ENCODE results near the gene RRP15. TPM values are rescaled to one million over a fixed set of nuclear protein-coding genes. Genes with fewer than 3 reads are reported as not detected.
A peak's percentile ranks its signal among the peaks of the same experiment; 100 is the strongest.

RRP15 gene
- polyA plus RNA-seq, 2 donors: 1.6 to 5.3 TPM

- no peaks in the 10 kb centered on the region for H3K27me3 ChIP-seq (ENCODE audit: control insufficient read depth in 1 of 2, insufficient read depth in 2 of 2, low read length in 2 of 2)
- peak overlapping the region; percentile 17 to 53 for H3K27ac ChIP-seq (ENCODE audit: low read depth in 2 of 2, low read length in 1 of 2)
- 43% methylated on average over 10 of the region's 10 CpGs for WGBS, 2 donors
- H3K9me3 ChIP-seq (ENCODE audit: control insufficient read depth in 2 of 2, insufficient read depth in 1 of 2, low read depth in 1 of 2, low read length in 1 of 2): no peaks in the 10 kb centered on the region
- no peaks in the 10 kb centered on the region for H3K36me3 ChIP-seq (ENCODE audit: control insufficient read depth in 2 of 2, insufficient read depth in 2 of 2, low read length in 1 of 2)
- H3K4me1 ChIP-seq (ENCODE audit: control insufficient read depth in 2 of 2, insufficient read depth in 2 of 2, low read length in 1 of 2): peaks cover 0 to 2% of the 10 kb centered on the region in 2 donors
- peak overlapping the region in 1 of 2 donors; percentile 15 for H3K4me3 ChIP-seq (ENCODE audit: low read depth in 1 of 2, low read length in 2 of 2)
Observed at GRCh38 chr1:218351391-218352074, 66.4 kb downstream of the RRP15 start.

- Histone ChIP-seq H3K27me3 (ENCODE audit: control insufficient read depth in 1 of 2, insufficient read depth in 2 of 2, low read length in 2 of 2) (no peaks in the 10 kb centered on the region), H3K36me3 (ENCODE audit: control insufficient read depth in 2 of 2, insufficient read depth in 2 of 2, low read length in 1 of 2) (no peaks in the 10 kb centered on the region), H3K4me3 (ENCODE audit: low read depth in 1 of 2, low read length in 2 of 2) (no peak overlapping the region), H3K4me1 (ENCODE audit: control insufficient read depth in 2 of 2, insufficient read depth in 2 of 2, low read length in 1 of 2) (peaks cover 0 to 2% of the 10 kb centered on the region in 2 donors), H3K27ac (ENCODE audit: low read depth in 2 of 2, low read length in 1 of 2) (no peak overlapping the region), H3K9me3 (ENCODE audit: control insufficient read depth in 2 of 2, insufficient read depth in 1 of 2, low read depth in 1 of 2, low read length in 1 of 2) (no peaks in the 10 kb centered on the region)
- 88 to 94% methylated on average over 8 of the region's 8 CpGs for WGBS, 2 donors
Observed at GRCh38 chr1:218352075-218352438, 67.0 kb downstream of the RRP15 start.

GRCh38 chr1:218353656-218354055 lies 68.6 kb downstream of the RRP15 start:
- H3K27ac ChIP-seq (ENCODE audit: low read depth in 2 of 2, low read length in 1 of 2): no peak overlapping the region
- WGBS, 2 donors: 93 to 95% methylated on average over 4 of the region's 4 CpGs

GRCh38 chr1:218355278-218355677 lies 70.2 kb downstream of the RRP15 start:
- no peak overlapping the region for H3K4me3 ChIP-seq (ENCODE audit: low read depth in 1 of 2, low read length in 2 of 2)
- no peaks in the 10 kb centered on the region for H3K4me1 ChIP-seq (ENCODE audit: control insufficient read depth in 2 of 2, insufficient read depth in 2 of 2, low read length in 1 of 2)
- H3K27me3 ChIP-seq (ENCODE audit: control insufficient read depth in 1 of 2, insufficient read depth in 2 of 2, low read length in 2 of 2): no peaks in the 10 kb centered on the region
- H3K27ac ChIP-seq (ENCODE audit: low read depth in 2 of 2, low read length in 1 of 2): no peak overlapping the region
- WGBS, 2 donors: 79 to 81% methylated on average over 4 of the region's 4 CpGs
- no peaks in the 10 kb centered on the region for H3K36me3 ChIP-seq (ENCODE audit: control insufficient read depth in 2 of 2, insufficient read depth in 2 of 2, low read length in 1 of 2)
- no peaks in the 10 kb centered on the region for H3K9me3 ChIP-seq (ENCODE audit: control insufficient read depth in 2 of 2, insufficient read depth in 1 of 2, low read depth in 1 of 2, low read length in 1 of 2)

More at GRCh38 chr1:218353656-218354055, 68.6 kb downstream of the RRP15 start:
- H3K9me3 ChIP-seq (ENCODE audit: control insufficient read depth in 2 of 2, insufficient read depth in 1 of 2, low read depth in 1 of 2, low read length in 1 of 2): no peaks in the 10 kb centered on the region
- H3K4me3 ChIP-seq (ENCODE audit: low read depth in 1 of 2, low read length in 2 of 2): no peak overlapping the region
- H3K4me1 ChIP-seq (ENCODE audit: control insufficient read depth in 2 of 2, insufficient read depth in 2 of 2, low read length in 1 of 2): no peaks in the 10 kb centered on the region
- no peaks in the 10 kb centered on the region for H3K27me3 ChIP-seq (ENCODE audit: control insufficient read depth in 1 of 2, insufficient read depth in 2 of 2, low read length in 2 of 2)
- H3K36me3 ChIP-seq (ENCODE audit: control insufficient read depth in 2 of 2, insufficient read depth in 2 of 2, low read length in 1 of 2): no peaks in the 10 kb centered on the region

- Histone ChIP-seq H3K9me3 (ENCODE audit: control insufficient read depth in 2 of 2, insufficient read depth in 1 of 2, low read depth in 1 of 2, low read length in 1 of 2) (no peaks in the 10 kb centered on the region), H3K36me3 (ENCODE audit: control insufficient read depth in 2 of 2, insufficient read depth in 2 of 2, low read length in 1 of 2) (no peaks in the 10 kb centered on the region), H3K4me1 (ENCODE audit: control insufficient read depth in 2 of 2, insufficient read depth in 2 of 2, low read length in 1 of 2) (no peaks in the 10 kb centered on the region), H3K27me3 (ENCODE audit: control insufficient read depth in 1 of 2, insufficient read depth in 2 of 2, low read length in 2 of 2) (no peaks in the 10 kb centered on the region), H3K4me3 (ENCODE audit: low read depth in 1 of 2, low read length in 2 of 2) (no peak overlapping the region), H3K27ac (ENCODE audit: low read depth in 2 of 2, low read length in 1 of 2) (no peak overlapping the region)
- WGBS, 2 donors: 84 to 89% methylated on average over 10 of the region's 10 CpGs
Observed at GRCh38 chr1:218357211-218357892, 72.3 kb downstream of the RRP15 start.

GRCh38 chr1:218357893-218358232 lies 72.8 kb downstream of the RRP15 start:
- Histone ChIP-seq H3K4me1 (ENCODE audit: control insufficient read depth in 2 of 2, insufficient read depth in 2 of 2, low read length in 1 of 2) (no peaks in the 10 kb centered on the region), H3K36me3 (ENCODE audit: control insufficient read depth in 2 of 2, insufficient read depth in 2 of 2, low read length in 1 of 2) (no peaks in the 10 kb centered on the region), H3K27me3 (ENCODE audit: control insufficient read depth in 1 of 2, insufficient read depth in 2 of 2, low read length in 2 of 2) (no peaks in the 10 kb centered on the region), H3K4me3 (ENCODE audit: low read depth in 1 of 2, low read length in 2 of 2) (no peak overlapping the region), H3K9me3 (ENCODE audit: control insufficient read depth in 2 of 2, insufficient read depth in 1 of 2, low read depth in 1 of 2, low read length in 1 of 2) (no peaks in the 10 kb centered on the region), H3K27ac (ENCODE audit: low read depth in 2 of 2, low read length in 1 of 2) (no peak overlapping the region)
- 58 to 63% methylated on average over 3 of the region's 3 CpGs for WGBS, 2 donors

GRCh38 chr1:218361298-218362065 lies 76.4 kb downstream of the RRP15 start:
- H3K27ac ChIP-seq (ENCODE audit: low read depth in 2 of 2, low read length in 1 of 2): no peak overlapping the region
- H3K27me3 ChIP-seq (ENCODE audit: control insufficient read depth in 1 of 2, insufficient read depth in 2 of 2, low read length in 2 of 2): no peaks in the 10 kb centered on the region
- no peaks in the 10 kb centered on the region for H3K4me1 ChIP-seq (ENCODE audit: control insufficient read depth in 2 of 2, insufficient read depth in 2 of 2, low read length in 1 of 2)
- WGBS, 2 donors: 69 to 75% methylated on average over 7 of the region's 7 CpGs
- no peak overlapping the region for H3K4me3 ChIP-seq (ENCODE audit: low read depth in 1 of 2, low read length in 2 of 2)
- H3K36me3 ChIP-seq (ENCODE audit: control insufficient read depth in 2 of 2, insufficient read depth in 2 of 2, low read length in 1 of 2): no peaks in the 10 kb centered on the region
- no peaks in the 10 kb centered on the region for H3K9me3 ChIP-seq (ENCODE audit: control insufficient read depth in 2 of 2, insufficient read depth in 1 of 2, low read depth in 1 of 2, low read length in 1 of 2)

GRCh38 chr1:218362418-218363076 lies 77.5 kb downstream of the RRP15 start:
- WGBS, 2 donors: 74 to 84% methylated on average over 5 of the region's 5 CpGs

GRCh38 chr1:218363141-218363540 lies 78.0 kb downstream of the RRP15 start:
- Histone ChIP-seq H3K27me3 (ENCODE audit: control insufficient read depth in 1 of 2, insufficient read depth in 2 of 2, low read length in 2 of 2) (no peaks in the 10 kb centered on the region), H3K4me1 (ENCODE audit: control insufficient read depth in 2 of 2, insufficient read depth in 2 of 2, low read length in 1 of 2) (no peaks in the 10 kb centered on the region), H3K9me3 (ENCODE audit: control insufficient read depth in 2 of 2, insufficient read depth in 1 of 2, low read depth in 1 of 2, low read length in 1 of 2) (no peaks in the 10 kb centered on the region), H3K36me3 (ENCODE audit: control insufficient read depth in 2 of 2, insufficient read depth in 2 of 2, low read length in 1 of 2) (no peaks in the 10 kb centered on the region), H3K4me3 (ENCODE audit: low read depth in 1 of 2, low read length in 2 of 2) (no peak overlapping the region), H3K27ac (ENCODE audit: low read depth in 2 of 2, low read length in 1 of 2) (no peak overlapping the region)
- 50 to 68% methylated on average over 1 of the region's 1 CpG for WGBS, 2 donors

More at GRCh38 chr1:218362418-218363076, 77.5 kb downstream of the RRP15 start:
- no peak overlapping the region for H3K4me3 ChIP-seq (ENCODE audit: low read depth in 1 of 2, low read length in 2 of 2)
- H3K27ac ChIP-seq (ENCODE audit: low read depth in 2 of 2, low read length in 1 of 2): no peak overlapping the region
- no peaks in the 10 kb centered on the region for H3K27me3 ChIP-seq (ENCODE audit: control insufficient read depth in 1 of 2, insufficient read depth in 2 of 2, low read length in 2 of 2)
- H3K36me3 ChIP-seq (ENCODE audit: control insufficient read depth in 2 of 2, insufficient read depth in 2 of 2, low read length in 1 of 2): no peaks in the 10 kb centered on the region
- H3K4me1 ChIP-seq (ENCODE audit: control insufficient read depth in 2 of 2, insufficient read depth in 2 of 2, low read length in 1 of 2): no peaks in the 10 kb centered on the region
- H3K9me3 ChIP-seq (ENCODE audit: control insufficient read depth in 2 of 2, insufficient read depth in 1 of 2, low read depth in 1 of 2, low read length in 1 of 2): no peaks in the 10 kb centered on the region
